ENCODE measurements around the gene DHX57. TPM values are rescaled to one million over a fixed set of nuclear protein-coding genes. Genes with fewer than 3 reads are reported as not detected.

Gene DHX57
- total RNA-seq, 1 experiment from 2014 or later = 27.5 TPM

- H3K23ac ChIP-seq (ENCODE audit: insufficient read length, low read depth, low read length) = no peak overlapping the region
- H3K4me1 ChIP-seq (ENCODE audit: insufficient read depth, low read length) = no peaks in the 10 kb centered on the region
- H3K79me1 ChIP-seq (ENCODE audit: insufficient read depth, low read depth, low read length, poor library complexity, severe bottlenecking) = no peaks in the 10 kb centered on the region
- no peak for TF ChIP-seq CTCF (conservative IDR thresholded peaks at IDR 0.05)
- H3K14ac ChIP-seq (ENCODE audit: insufficient read depth, low read length) = no peak overlapping the region
- H3K56ac ChIP-seq (ENCODE audit: insufficient read length, low read depth, low read length) = no peak overlapping the region
- no peaks in the 10 kb centered on the region for H3K23me2 ChIP-seq (ENCODE audit: insufficient read length, low read depth, low read length, poor library complexity, severe bottlenecking)
- no peaks in the 10 kb centered on the region for H3K79me2 ChIP-seq (ENCODE audit: insufficient read depth, low read length)
- no CpG with 5 or more reads among the region's 1 CpG for WGBS (ENCODE audit: extremely low coverage, insufficient read length, low lambda C conversion rate)
- no peak overlapping the region for H2BK5ac ChIP-seq (ENCODE audit: insufficient read length, low read length)
- H4K91ac ChIP-seq (ENCODE audit: insufficient read length, low read depth, low read length) = no peak overlapping the region
- no peak overlapping the region for H3K27ac ChIP-seq (ENCODE audit: insufficient read length, low read depth, low read length)
- no peak overlapping the region for H2BK12ac ChIP-seq (ENCODE audit: insufficient read length, low read depth, low read length)
- H3K27me3 Mint-ChIP-seq (ENCODE audit: low read depth) = no peaks in the 10 kb centered on the region
- H3K27ac Mint-ChIP-seq = no peak overlapping the region
- no peak overlapping the region for H3K9ac ChIP-seq (ENCODE audit: extremely low read depth, insufficient read length, low read length)
- H3K4me2 ChIP-seq (ENCODE audit: insufficient read depth, insufficient read length, low read length) = no peak overlapping the region
- H2BK120ac ChIP-seq (ENCODE audit: low read depth, low read length, poor library complexity, severe bottlenecking) = no peak overlapping the region
- no peak overlapping the region for H3K18ac ChIP-seq (ENCODE audit: insufficient read length, low read depth, low read length)
- H3T11ph ChIP-seq (ENCODE audit: low read length) = no peak overlapping the region
- H4K5ac ChIP-seq (ENCODE audit: insufficient read length, low read depth, low read length) = no peak overlapping the region
- H4K8ac ChIP-seq (replicated peaks; ENCODE audit: insufficient read length, low read depth, low read length) = no peak overlapping the region
- no peak overlapping the region for H3K4me3 Mint-ChIP-seq
- H3K9me3 ChIP-seq (ENCODE audit: control insufficient read depth, low read depth, low read length) = no peaks in the 10 kb centered on the region
- DNase-seq = no peak
- H4K20me1 ChIP-seq (ENCODE audit: control insufficient read depth, insufficient read depth, insufficient read length) = no peaks in the 10 kb centered on the region
- 0 out of 4 replicates have a peak, but pooled peaks cover 0 to 3% of the 10 kb centered on the region in 2 experiments for H3K4me1 Mint-ChIP-seq
- no peak overlapping the region for H2AFZ ChIP-seq (ENCODE audit: low read length)
- H2AK5ac ChIP-seq (ENCODE audit: insufficient read length, low read length) = no peak overlapping the region
- H3K9me3 Mint-ChIP-seq = no peaks in the 10 kb centered on the region
- H2BK20ac ChIP-seq (ENCODE audit: low read depth, low read length, poor library complexity, severe bottlenecking) = no peak overlapping the region
- no peaks in the 10 kb centered on the region for H3K27me3 ChIP-seq (ENCODE audit: insufficient read depth, low read length)
- no peak overlapping the region for H2BK15ac ChIP-seq (ENCODE audit: low read depth, low read length)
- H3K4ac ChIP-seq (ENCODE audit: low read depth, low read length) = no peak overlapping the region
- H3K36me3 Mint-ChIP-seq (ENCODE audit: insufficient read depth in 1 of 3, low read depth in 3 of 3) = no peaks in the 10 kb centered on the region
Measured at GRCh38 chr2:38907242-38907641, 31.5 kb upstream of the DHX57 start.

Data from H9 (cell line).